GM18508 (cell line): ENCODE measurements around the gene TNNC2.
"Not testable (repeated sequence)": the region's sequence is repeated elsewhere in the genome, so short reads cannot be mapped to it uniquely, and the experiment has no call there.

Experiments
- ATAC-seq: cut with Tn5 transposase; IDR thresholded peaks from one replicate; pipeline ENCODE4 v1.9.1; 2021; ENCODE audit warnings: moderate number of reproducible peaks; ENCODE audit not compliant: insufficient read depth, unreplicated experiment

TNNC2 gene

GRCh38 chr20:45823949-45824835 lies 2.9 kb downstream of the TNNC2 start:
- ATAC-seq: no peak

GRCh38 chr20:45822857-45823256 lies 4.3 kb downstream of the TNNC2 start:
- ATAC-seq: no peak

GRCh38 chr20:45821947-45822346 lies 5.2 kb downstream of the TNNC2 start:
- ATAC-seq: no peak

GRCh38 chr20:45819466-45819865 lies 7.6 kb downstream of the TNNC2 start:
- no peak for ATAC-seq

GRCh38 chr20:45818239-45818638 lies 8.9 kb downstream of the TNNC2 start:
- no peak for ATAC-seq

- ATAC-seq: no peak
These were observed 9.5 kb downstream of the TNNC2 start for GRCh38 chr20:45817376-45818194.

GRCh38 chr20:45816951-45817350 lies 10.2 kb downstream of the TNNC2 start:
- no peak for ATAC-seq

- ATAC-seq: no peak
These were observed 12.8 kb downstream of the TNNC2 start for GRCh38 chr20:45814314-45814713.

GRCh38 chr20:45813489-45813888 lies 13.6 kb downstream of the TNNC2 start:
- no peak for ATAC-seq

GRCh38 chr20:45813006-45813340 lies 14.1 kb downstream of the TNNC2 start:
- ATAC-seq: no peak

- ATAC-seq: peak; percentile 88
These were observed 14.7 kb downstream of the TNNC2 start, which contains the start of gene UBE2C for GRCh38 chr20:45812157-45813005. Gene UBE2C (plus strand): TSS chr20:45812644. CDS start chr20:45812696, 52 bp downstream.

- no peak for ATAC-seq
These were observed 16.7 kb downstream of the TNNC2 start for GRCh38 chr20:45810191-45810970.

GRCh38 chr20:45801851-45802250 lies 25.3 kb downstream of the TNNC2 start:
- no peak for ATAC-seq

- ATAC-seq: no peak
These were observed 28.0 kb downstream of the TNNC2 start for GRCh38 chr20:45798935-45799642.

- not testable (repeated sequence) for ATAC-seq
These were observed 29.2 kb downstream of the TNNC2 start for GRCh38 chr20:45797955-45798354.

- ATAC-seq: not testable (repeated sequence)
These were observed 29.6 kb downstream of the TNNC2 start for GRCh38 chr20:45797510-45797909.

- no peak for ATAC-seq
These were observed 30.6 kb downstream of the TNNC2 start for GRCh38 chr20:45796337-45797065.

- ATAC-seq: no peak
These were observed 34.6 kb downstream of the TNNC2 start for GRCh38 chr20:45792317-45793118.
